Activated CD4-positive, alpha-beta T cell treated with anti-CD3 and anti-CD28 coated beads, Interleukin-2, Interleukin-4, amounts not matched to agents 100 ng/mL and 50 ng/mL, durations not matched to agents 16 hours and 8 hours (primary cell): ENCODE measurements around the gene CWC22.
"Not testable (repeated sequence)": the region's sequence is repeated elsewhere in the genome, so short reads cannot be mapped to it uniquely, and the experiment has no call there.

Experiments used
- DNase-seq: peaks from one replicate; pipeline ENCODE4 v3.0.0-alpha.2; 2020; ENCODE audit warnings: low spot score

The CWC22 gene

DNA sequence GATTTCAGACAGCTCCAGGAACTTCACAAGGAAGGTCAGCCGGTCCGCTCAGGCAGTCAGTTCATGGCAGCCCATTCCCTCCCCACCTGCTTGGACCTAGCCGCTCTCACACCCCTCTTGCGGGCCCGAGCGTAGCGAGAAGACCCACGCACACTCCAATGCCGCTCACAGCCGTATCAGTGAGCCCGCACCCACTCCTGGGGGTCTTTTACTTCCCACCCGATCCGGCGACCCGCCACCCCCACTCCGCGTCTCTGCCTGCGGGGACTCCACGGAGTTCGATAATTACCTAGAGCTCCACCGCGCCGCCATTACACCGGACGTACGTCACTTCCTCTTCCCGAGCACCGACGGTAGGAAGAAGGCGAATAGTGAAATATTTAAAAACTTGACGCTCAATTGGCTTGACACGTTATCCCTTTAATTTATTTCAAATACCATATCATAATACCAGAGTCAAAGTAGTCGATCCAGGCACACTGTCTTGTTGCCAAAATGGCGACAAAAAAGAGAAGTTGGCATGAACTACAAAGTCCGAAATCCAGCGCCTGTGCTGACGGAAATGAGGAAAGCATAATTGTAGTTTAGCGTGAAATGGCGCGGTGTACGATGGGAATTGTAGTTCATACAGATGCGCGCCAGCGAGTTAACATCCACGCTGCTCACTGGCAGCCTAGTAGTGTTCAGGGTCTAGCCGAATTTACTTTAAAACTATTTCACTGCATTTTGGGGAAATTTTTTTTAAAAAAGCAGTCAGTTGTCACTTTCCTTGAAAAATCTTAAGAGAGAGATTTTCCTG is at the start of gene CWC22:
Gene CWC22, minus strand, starts transcription at position 517 of the 799 bp plus-strand sequence. CDS start 13,956 bp downstream, outside the sequence.
- DNase-seq: peak; percentile 90

DNA sequence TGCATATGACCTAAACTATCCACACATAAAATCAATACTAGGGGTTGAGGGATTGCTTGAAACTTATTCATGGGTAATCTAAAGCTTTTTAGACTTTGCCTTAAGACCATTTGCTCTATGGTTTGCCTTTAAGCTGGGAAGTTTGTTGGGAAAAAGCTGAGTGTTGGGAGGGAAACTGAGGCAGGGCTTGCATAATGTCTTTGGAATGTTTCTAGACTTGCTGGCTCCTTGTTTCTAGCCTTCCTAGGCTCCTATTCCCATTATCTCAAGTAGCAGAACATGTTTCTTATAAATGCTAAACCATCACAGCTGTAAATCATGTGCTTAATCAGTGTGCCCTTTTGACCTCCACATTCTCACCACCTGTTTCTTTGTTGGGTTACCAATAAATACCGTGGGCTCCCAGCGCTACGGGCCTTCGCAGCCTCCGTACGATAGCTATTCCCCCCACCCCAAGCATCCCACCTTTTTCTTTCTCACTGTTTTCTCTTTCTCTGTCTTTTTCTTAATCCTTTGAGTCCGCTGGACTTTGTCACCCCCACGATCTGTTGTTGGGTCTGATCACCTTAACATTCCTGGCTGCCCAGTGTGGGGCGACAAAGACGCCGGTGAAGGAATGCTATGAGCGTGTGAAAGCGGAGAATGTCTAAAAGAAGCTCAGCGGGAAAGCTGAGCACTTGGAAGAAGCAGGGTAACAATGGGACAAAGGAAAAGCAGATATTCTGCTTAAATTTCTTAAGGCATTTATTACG is 49.4 kb upstream of the CWC22 start:
- DNase-seq: no peak

DNA sequence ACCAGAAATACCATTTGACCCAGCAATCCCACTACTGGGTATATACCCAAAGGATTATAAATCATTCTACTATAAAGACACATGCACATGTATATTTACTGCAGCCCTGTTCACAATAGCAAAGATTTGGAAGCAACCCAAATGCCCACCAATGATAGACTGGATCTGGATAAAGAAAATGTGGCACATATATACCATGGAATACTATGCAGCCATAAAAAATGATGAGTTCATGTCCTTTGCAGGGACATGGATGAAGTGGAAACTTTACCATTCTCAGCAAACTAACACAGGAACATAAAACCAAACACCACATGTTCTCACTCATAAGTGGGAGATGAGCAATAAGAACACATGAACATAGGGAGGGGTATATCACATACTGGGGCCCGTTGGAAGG is 47.5 kb upstream of the CWC22 start:
- not testable (repeated sequence) for DNase-seq

DNA sequence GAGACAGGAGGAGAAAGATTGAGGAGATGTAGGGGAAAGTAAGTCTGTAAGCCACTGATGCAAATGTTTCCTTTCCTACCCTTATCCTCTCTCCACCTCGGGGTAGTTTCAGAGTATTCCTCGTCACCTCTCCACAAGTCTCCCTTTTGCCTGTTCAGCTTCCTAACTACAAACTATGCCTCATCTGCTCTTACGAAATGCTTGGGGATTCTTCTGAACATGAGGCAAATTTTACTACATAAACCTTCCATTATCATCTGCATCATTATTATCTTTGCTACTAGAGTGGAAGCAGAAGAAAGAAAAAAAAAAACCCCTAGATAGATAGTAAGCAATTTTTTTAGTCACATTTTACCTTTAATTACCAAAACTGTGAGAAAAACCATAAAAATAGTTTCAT is 43.1 kb upstream of the CWC22 start:
- DNase-seq: no peak

DNA sequence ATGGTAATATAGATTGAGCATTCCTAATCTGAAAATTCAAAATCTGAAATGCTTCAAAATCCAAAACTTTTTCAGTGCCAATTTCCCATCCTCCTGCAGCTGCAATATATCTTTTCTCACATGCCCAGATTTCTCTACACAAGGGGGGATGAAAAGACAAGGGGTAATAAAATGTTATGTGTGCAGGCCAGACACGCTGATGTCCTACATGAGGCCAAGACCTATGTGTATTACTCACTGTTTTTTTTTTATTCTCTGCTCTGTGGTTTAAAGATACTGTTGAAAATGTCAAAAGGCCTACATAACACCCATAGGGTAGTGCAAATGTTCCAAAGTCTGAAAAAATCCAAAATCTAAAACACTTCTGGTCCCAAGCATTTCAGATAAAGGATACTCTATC is 41.2 kb upstream of the CWC22 start:
- DNase-seq: no peak

DNA sequence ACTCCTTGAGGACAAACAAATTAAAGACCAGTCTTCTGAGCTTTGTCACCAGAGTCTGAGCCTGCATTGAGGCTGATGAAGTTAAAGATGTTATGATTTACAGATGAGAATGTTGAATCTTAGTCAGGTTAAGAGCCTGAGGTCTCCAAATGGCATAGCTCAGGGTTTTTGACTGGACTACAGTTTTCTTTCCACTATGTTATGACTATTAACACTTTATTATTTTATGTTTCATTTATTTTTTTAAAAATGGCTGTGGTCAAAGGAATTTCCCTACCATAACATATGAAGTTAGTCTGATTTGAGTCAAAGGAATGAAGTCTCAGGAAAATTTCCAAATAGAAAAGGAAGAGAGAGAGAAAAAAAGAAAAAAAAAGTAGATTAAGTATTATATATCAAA is 39.7 kb upstream of the CWC22 start:
- no peak for DNase-seq

DNA sequence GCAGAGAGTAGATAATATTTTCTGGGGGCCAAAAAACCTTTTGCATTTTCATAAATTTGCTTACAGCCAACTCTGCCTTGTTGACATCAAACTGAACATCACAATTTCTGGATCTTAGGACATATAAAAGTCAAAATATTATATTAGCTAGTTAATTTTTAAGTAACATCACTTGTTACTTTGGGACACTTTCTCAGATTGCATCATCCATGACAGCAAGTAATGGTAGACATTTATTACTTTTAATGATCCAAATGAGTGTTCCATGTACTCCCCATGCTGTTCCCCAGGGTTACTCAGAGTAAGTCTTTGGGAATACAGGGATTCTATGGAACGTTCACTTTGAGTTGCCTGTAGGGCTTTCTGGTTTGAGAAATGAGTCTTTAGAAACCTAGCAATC is 39.1 kb upstream of the CWC22 start:
- DNase-seq: no peak

DNA sequence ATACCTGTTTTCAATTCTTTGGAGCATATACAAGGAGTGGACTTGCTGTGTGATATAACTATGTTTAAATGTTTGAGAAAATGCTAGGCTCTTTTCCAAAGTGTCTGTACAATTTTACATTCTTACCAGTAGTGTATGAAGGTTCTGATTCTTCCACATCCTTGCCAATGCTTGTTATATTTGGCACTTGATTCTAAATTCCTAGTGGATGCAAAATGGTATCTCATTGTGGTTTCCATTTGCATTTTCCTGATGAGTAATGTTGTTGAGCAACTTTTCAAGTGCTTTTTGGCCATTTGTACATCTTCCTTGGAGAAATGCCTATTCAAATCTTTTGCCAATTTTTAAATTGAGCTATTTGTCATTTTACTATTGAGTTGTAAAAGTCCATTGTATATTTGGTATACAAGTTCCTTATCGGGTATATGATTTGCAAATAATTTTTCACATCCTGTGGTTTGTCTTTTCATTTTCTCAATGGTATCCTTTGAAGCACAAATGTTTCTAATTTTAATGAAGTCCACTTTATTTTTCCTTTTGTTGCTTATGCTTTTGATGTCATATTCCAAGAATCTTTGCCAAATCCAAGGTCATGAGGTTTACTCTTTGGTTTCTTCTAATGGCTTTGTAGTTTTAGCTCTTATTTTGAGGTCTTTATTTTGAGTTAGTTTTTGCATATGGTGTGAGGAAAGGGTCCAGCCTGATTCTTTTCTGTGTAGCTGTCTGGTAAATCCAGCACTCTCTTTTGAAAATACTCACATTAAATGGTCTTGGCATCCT is 33.2 kb upstream of the CWC22 start:
- no peak for DNase-seq

DNA sequence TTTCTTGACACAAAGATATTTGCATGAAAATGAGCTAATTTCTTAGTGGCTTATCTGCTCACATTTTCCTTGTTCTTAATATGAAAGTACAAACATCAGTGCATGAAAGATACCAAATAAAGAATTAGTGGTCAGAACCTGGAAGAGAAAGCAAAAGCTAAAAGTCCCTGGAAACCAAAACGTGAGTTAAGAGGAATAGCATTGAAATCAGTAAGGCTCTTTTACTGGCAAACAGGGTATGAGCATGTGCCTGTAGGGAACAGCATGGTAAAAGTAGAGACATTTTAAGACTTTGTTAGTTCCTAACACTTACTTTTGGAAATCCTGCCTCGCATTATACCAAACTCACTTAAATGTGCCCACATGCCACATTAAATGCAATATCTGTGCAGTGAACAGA is 31.9 kb upstream of the CWC22 start:
- no peak for DNase-seq

DNA sequence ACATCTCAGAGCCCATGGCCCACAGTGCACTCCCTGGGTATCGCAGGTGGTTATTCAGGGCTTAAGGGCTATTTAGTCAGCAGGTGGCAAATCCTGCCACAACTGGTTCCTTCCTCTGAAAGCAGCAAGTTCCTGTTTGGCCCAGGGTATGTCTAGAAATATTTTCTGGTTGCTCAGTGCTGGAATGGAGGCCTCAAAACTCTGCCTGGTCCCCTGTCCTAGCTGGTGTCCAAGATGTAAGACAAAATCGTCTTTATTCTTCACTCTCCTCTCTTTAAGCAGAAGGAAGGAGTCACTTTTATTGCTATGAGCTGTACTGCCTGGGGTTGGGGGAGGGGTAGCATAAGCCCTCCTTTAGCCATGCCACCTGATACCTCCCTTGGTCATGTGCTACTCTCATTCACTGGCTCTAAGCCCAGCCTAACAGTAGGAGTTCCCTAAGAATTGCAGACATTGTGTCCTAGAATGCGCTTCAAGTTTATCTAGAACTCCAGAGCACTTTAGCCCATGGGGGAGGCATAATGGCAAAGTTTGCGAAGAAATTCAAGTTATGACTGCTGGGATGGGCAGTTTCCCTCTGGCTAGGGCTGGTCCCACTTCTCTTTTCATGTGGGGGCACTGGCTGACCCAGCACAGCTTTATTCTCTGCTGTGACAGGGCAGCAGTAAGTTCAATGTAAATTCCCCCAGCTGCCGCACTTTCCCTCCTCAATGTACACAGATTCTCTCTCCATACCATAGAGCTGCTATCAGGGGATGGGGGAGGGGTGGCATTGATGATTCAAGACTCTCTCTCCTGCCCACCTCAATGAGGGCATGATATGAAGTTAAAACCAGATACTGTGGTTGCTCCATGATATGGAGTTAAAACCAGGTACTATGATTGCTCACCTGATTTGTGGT is 27.1 kb upstream of the CWC22 start:
- DNase-seq: no peak

DNA sequence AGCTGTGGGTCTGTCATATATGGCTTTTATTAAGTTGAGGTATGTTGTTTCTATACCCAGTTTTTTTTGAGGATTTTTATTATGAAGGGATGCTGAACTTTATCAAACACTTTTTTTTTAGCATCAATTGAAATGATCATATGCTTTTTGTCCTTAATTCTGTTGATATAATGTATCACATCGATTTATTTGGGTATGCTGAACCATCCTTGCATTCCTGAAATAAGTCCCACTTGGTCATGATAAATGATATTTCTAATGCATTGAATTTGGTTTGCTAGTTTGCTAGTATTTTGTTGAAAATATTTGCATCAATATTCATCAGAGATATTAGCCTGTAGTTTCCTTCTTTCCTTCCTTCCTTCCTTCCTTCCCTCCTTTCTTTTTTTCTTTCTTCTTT is 22.5 kb upstream of the CWC22 start:
- DNase-seq: no peak

DNA sequence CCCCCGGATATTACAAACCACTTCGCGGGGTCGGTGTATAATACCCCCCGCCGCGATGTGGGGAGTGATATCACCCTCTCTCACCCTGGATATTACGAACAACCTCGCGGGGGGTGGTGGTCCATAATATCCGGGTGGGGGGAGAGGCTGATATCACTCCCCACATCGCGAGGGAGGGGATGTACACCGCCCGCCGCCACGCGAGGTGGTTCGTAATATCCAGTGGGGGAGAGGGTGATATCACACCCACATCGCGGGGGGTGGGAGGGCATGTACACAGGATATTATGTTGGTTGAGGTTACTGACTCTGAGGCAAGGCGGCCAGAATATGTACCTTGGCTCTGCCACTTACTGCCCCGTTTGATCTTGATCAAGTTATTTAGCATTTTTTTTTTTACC is 14.8 kb upstream of the CWC22 start:
- no peak for DNase-seq

DNA sequence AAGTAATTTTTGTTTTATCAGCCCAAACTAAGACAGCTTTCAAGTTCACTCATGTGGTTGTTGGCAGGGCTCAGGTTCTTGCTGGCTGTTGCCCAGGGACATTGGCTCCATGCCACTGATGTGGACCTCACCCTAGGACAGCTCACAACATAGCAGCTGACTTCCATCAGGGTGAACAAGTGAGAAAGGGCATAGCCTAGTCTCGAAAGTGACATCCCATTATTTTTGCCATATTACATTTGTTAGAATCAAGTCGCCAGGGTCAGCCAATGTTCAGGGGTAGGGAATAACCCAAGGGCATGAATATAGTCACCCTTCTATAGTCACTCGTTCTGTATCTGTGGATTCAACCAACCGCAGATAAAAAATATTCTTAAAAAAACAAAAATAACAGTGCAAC is 10.7 kb upstream of the CWC22 start:
- no peak for DNase-seq

DNA sequence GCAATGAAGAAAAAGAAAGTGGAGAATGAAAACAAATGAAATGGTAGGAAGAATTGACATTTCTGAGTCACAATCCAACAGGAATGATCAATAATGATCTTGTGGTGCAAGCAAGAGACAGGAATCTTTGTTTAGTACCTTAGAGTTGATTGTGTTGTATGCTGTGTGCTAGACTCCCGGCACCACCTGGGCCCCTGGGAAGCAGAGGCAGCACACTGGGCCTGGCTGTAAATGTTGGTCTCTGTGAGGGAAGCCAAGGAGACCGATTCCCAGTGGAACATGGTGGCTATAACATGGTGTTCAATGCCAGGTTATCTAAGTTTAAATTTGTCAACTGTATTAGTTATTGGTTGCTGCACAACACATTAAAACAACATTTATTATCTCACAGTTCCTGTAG is 9.8 kb upstream of the CWC22 start:
- no peak for DNase-seq

DNA sequence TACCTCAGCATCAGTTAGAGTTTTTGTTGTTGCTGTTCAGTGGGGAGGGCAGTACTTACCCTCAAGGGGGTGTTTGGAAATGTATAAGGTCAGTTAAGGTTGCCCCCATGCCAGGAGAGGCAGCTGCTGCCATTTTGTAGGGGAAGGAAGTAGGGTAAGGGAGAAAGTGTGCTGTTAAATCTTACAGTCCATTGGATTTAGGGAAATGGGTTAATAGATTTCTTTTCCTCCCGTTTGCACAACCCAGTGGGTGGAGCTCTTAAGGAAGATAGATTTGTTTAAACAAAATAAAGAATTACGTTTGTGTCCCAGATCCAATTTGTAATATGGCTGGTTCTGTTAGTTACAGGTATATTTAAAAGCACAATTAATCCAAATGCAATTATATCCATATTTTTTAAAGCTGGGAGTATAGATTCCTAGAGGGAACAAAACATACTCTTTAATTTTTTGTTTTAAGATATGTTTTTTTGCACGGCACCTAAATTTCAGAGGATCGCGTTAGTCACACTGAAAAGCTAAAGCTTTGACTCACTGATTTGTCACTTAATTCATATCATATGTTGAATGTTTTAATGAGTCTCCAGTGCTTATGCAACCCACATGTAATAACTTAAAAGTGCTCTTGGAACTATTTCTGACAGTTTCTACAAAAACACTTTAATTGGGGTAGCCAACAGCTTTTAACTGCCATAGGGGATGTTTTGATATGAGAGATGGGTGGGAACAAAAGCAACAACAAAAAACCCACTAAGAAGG is 9.0 kb upstream of the CWC22 start:
- no peak for DNase-seq

DNA sequence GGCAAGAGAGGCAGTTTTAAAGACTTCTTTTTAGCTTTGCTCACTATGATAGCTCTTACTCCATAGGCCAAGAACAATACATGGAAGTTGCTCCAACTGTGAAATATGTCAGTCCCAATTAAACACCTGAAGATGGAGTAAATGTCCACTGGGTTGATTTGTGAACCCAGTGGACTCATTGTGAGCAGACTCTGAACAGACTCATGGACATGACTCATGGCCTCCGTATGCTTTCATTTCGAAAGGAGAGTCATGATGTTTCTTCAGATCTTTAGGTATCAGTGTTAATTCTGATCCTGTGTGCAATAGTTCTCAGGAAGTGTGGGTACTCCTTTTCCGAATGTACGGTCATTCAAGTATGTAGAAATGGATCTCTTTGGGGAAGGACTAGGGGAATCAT is 5.4 kb upstream of the CWC22 start:
- DNase-seq: no peak

DNA sequence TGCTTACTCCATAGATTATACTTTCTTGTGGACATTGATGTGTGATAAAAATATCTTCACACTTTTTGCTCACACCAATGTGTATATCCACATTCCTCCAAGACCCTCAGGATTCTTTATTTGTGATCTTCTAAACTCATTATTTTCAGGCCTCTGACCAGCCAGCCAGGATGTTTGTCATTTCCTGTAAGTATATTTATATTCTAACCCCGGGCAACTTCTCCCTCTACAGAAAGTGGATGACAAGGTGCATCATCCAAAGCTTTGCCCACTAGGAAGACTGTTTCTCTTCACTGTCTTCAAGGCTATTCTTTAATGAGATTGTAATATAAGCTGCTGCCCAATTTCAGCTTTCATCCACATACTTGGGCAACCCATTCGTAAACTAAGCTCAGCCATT is 3.6 kb upstream of the CWC22 start:
- no peak for DNase-seq

DNA sequence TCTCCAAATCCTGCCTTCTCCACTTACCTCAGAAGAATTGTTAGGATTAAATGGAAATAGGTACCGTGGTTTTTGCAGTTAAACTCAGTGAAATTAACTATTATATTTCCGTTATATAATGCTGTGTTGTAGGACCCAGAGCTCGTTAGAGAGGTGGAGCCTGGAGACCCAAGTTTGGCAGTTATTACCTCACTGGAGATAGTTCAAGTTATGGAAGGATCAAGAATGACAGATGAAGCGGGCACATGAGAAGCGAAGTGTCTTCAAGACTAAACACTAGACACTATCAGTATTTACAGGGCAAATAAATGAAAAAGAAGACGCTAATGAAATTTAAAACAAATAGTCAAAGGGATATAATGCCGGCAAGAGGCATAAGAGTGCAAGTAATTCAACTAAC is 866 bp downstream of the CWC22 start:
- DNase-seq: no peak

DNA sequence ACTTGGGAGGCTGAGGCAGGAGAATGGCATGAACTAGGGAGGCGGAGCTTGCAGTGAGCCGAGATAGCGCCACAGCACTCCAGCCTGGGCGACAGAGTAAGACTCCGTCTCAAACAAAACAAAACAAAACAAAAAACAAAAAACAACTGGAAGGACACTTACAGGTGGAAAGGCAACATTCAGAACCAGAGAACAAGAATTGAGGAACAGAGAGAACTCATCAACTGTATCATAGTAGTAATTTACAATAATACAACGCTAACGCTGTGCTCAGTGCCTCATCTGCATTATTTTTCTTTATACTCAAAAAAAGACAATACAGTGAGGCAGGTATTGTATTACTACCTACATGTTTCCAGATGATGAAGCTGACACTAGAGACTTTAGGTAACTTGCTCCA is 1.6 kb downstream of the CWC22 start:
- DNase-seq: not testable (repeated sequence)

DNA sequence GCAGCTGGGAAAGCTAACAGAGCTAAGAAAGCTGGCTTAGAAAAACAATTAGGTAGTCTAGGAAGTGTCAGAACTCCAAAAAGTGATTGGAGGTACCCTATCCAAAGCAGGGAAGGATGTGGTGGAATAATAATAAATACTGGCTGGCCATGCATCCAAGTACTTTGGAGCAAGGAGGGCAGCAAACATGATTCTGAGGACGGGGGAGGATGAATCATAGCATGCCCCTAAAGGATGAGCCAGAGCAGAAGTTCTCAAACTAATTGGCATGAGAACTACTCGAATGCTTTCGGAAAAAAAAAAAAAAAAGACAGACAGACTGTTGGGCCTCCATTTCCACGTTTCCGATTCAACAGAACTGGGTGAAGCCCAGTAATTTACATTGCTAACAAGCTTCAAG is 2.4 kb downstream of the CWC22 start:
- no peak for DNase-seq

DNA sequence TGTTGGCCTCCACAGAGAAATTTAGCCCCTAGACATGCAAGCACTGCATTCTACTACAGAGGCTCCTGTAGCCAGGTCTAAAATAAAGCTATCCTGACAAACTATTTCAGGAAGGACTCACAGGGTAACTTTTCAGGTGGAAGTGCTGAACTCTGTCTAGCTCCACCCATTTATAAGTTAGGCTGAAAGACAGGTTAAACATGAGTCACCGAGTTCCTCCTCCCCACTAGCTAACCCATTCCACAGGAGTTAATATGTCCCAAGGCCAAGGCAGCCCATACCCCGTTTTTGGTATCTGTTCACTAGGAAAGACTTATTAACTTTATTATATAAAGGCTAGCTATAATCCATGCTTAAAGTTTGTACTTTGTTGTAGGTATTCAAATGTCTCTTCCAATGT is 3.5 kb downstream of the CWC22 start:
- DNase-seq: no peak
